ENCODE measurements around the gene LSM10.

Gene LSM10

DNA sequence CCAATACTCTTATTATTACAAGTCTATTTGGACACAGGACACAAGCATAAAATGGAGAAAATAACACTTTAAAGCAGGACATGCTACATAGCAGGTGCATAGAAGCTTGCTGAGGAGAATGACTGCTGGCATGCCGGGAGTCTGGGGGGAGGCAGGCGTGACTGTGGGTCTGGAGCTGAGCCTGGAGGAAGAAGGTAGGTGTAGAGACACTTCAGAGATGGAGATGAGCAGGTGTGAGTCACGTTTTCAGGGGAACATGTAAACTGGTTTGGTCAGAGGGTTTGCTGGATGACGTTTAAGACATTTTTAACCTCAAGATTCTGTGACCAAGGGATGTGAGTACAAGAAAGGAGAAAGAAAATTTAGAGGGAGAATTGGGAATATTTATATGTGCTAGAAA, 28.1 kb upstream of the LSM10 start:
- H4K20me1 ChIP-seq (ENCODE audit: insufficient read depth, low read length) = no peaks in the 10 kb centered on the region
- H3K4me1 ChIP-seq (ENCODE audit: low read length) = no peaks in the 10 kb centered on the region
- H3K27ac ChIP-seq (ENCODE audit: low read length) = no peak overlapping the region
- no peak overlapping the region for H3K4me2 ChIP-seq (ENCODE audit: low read length)
- H3K36me3 ChIP-seq (replicated peaks; ENCODE audit: low read depth, low read length) = no peaks in the 10 kb centered on the region
- H3K9ac ChIP-seq (ENCODE audit: low read length) = no peak overlapping the region
- no peak overlapping the region for H2AFZ ChIP-seq (ENCODE audit: low read depth, low read length)
- no peaks in the 10 kb centered on the region for H3K27me3 ChIP-seq (ENCODE audit: low read depth, low read length)
- H3K9me3 ChIP-seq (ENCODE audit: insufficient read depth, low read length) = no peaks in the 10 kb centered on the region
- no peak for TF ChIP-seq EZH2phosphoT487 (IDR thresholded peaks at IDR 0.05; ENCODE audit: low read depth)
- no peaks in the 10 kb centered on the region for H3K79me2 ChIP-seq (ENCODE audit: low read length)
- H3K4me3 ChIP-seq (ENCODE audit: low read length) = no peak overlapping the region

DNA sequence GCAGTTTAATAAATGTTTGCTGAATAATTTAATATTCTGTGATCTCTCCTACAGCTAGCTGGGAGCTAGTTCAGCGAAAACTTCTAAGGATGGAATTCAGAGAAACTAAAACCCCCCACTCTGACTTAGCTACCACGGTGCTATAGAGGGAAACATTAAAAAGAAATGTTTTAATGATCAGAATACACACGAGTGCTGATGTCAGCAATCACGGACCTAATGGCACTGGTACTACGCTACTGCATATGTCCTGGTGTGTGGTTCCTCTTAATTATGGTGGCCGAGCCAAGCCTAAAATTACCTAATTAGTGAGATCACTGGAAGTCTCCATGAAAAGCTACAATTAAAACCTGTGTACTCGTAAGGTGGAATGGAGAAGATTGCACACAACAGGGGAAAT, 23.9 kb upstream of the LSM10 start:
- Histone ChIP-seq H3K27ac (ENCODE audit: low read length) (no peak overlapping the region), H3K4me3 (ENCODE audit: low read length) (no peak overlapping the region), H3K4me2 (ENCODE audit: low read length) (no peak overlapping the region), H3K36me3 (replicated peaks; ENCODE audit: low read depth, low read length) (no peaks in the 10 kb centered on the region), H3K9ac (ENCODE audit: low read length) (no peak overlapping the region), H3K4me1 (ENCODE audit: low read length) (peaks cover 5% of the 10 kb centered on the region; the same call in 1 of the 2 replicates), H2AFZ (ENCODE audit: low read depth, low read length) (no peak overlapping the region), H4K20me1 (ENCODE audit: insufficient read depth, low read length) (no peaks in the 10 kb centered on the region), H3K27me3 (ENCODE audit: low read depth, low read length) (no peaks in the 10 kb centered on the region), H3K79me2 (ENCODE audit: low read length) (no peaks in the 10 kb centered on the region), H3K9me3 (ENCODE audit: insufficient read depth, low read length) (no peaks in the 10 kb centered on the region)
- TF ChIP-seq, protein P1, sequence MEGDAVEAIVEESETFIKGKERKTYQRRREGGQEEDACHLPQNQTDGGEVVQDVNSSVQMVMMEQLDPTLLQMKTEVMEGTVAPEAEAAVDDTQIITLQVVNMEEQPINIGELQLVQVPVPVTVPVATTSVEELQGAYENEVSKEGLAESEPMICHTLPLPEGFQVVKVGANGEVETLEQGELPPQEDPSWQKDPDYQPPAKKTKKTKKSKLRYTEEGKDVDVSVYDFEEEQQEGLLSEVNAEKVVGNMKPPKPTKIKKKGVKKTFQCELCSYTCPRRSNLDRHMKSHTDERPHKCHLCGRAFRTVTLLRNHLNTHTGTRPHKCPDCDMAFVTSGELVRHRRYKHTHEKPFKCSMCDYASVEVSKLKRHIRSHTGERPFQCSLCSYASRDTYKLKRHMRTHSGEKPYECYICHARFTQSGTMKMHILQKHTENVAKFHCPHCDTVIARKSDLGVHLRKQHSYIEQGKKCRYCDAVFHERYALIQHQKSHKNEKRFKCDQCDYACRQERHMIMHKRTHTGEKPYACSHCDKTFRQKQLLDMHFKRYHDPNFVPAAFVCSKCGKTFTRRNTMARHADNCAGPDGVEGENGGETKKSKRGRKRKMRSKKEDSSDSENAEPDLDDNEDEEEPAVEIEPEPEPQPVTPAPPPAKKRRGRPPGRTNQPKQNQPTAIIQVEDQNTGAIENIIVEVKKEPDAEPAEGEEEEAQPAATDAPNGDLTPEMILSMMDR (IDR thresholded peaks at IDR 0.05; ENCODE audit: low read depth, low read length) = no peak
- TF ChIP-seq EZH2phosphoT487 (IDR thresholded peaks at IDR 0.05; ENCODE audit: low read depth) = no peak

DNA sequence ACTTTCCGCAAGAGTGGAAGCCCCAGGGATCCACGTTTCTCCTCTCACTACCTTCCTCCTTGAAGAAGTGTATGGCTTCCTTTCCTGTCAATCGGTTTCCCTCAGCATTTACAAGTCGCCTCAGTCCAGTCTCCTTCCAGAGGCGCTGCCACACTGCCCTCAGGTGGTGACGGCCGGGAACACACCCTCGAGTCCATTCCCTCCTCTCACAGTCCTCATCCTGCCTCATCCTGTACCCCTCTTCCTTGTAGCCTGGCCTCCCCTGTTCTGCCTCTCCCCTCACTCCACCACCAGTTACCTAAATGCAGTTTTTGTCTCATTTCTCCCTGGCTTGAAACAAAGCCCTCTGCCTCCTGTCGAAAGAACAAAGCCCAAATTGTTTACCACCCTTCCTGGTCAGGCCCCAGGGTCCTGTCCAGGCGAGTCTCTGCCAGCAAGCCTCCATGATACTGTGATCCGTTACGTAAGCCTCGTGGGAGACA, 23.2 kb upstream of the LSM10 start:
- Histone ChIP-seq H3K4me3 (ENCODE audit: low read length) (no peak overlapping the region), H4K20me1 (ENCODE audit: insufficient read depth, low read length) (no peaks in the 10 kb centered on the region), H3K4me1 (ENCODE audit: low read length) (peaks cover 5% of the 10 kb centered on the region; the same call in 1 of the 2 replicates), H3K36me3 (replicated peaks; ENCODE audit: low read depth, low read length) (no peaks in the 10 kb centered on the region), H3K9ac (ENCODE audit: low read length) (no peak overlapping the region), H3K79me2 (ENCODE audit: low read length) (no peaks in the 10 kb centered on the region), H3K27me3 (ENCODE audit: low read depth, low read length) (no peaks in the 10 kb centered on the region), H3K9me3 (ENCODE audit: insufficient read depth, low read length) (no peaks in the 10 kb centered on the region), H2AFZ (ENCODE audit: low read depth, low read length) (peak overlapping the region; percentile 46; the same call in 1 of the 2 replicates), H3K4me2 (ENCODE audit: low read length) (peak overlapping the region; percentile 37; the same call in 1 of the 2 replicates), H3K27ac (ENCODE audit: low read length) (no peak overlapping the region)
- TF ChIP-seq, protein P1 (IDR thresholded peaks at IDR 0.05; ENCODE audit: low read depth, low read length) = peak; percentile 78
- TF ChIP-seq EZH2phosphoT487 (IDR thresholded peaks at IDR 0.05; ENCODE audit: low read depth) = no peak

DNA sequence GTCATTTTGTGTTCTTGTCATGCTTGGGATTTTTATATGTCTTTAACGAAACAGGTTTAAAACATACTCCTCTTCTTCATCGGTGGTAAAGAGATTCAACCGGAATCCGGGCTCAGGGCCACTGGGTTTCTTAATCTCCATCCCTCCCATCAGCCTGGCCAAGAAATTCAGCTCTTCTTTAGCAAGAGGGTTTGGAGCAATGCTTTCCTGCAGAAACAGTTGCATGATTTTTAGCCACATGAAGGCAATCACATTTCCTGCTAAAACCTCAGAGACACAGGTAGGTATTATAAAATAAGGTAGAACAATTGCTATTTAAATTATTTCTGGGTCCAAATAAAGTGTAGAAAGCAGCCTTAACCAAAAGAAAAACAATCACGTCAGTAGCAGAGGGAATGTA, 22.7 kb upstream of the LSM10 start:
- Histone ChIP-seq H3K4me1 (ENCODE audit: low read length) (peaks cover 5% of the 10 kb centered on the region; the same call in 1 of the 2 replicates), H2AFZ (ENCODE audit: low read depth, low read length) (no peak overlapping the region), H4K20me1 (ENCODE audit: insufficient read depth, low read length) (no peaks in the 10 kb centered on the region), H3K9ac (ENCODE audit: low read length) (no peak overlapping the region), H3K27me3 (ENCODE audit: low read depth, low read length) (no peaks in the 10 kb centered on the region), H3K36me3 (replicated peaks; ENCODE audit: low read depth, low read length) (no peaks in the 10 kb centered on the region), H3K4me3 (ENCODE audit: low read length) (no peak overlapping the region), H3K4me2 (ENCODE audit: low read length) (peak overlapping the region; percentile 37; the same call in 1 of the 2 replicates), H3K27ac (ENCODE audit: low read length) (no peak overlapping the region), H3K9me3 (ENCODE audit: insufficient read depth, low read length) (no peaks in the 10 kb centered on the region), H3K79me2 (ENCODE audit: low read length) (no peaks in the 10 kb centered on the region)
- TF ChIP-seq, protein P1 (IDR thresholded peaks at IDR 0.05; ENCODE audit: low read depth, low read length) = no peak
- no peak for TF ChIP-seq EZH2phosphoT487 (IDR thresholded peaks at IDR 0.05; ENCODE audit: low read depth)
